HCEC 1CT (cell line): ENCODE data around the gene RPP25.

ENCODE experiments used
- DNase-seq: peaks from one replicate; pipeline ENCODE4 v3.0.0-alpha.2; 2017

Gene RPP25, protein sequence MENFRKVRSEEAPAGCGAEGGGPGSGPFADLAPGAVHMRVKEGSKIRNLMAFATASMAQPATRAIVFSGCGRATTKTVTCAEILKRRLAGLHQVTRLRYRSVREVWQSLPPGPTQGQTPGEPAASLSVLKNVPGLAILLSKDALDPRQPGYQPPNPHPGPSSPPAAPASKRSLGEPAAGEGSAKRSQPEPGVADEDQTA

DNA sequence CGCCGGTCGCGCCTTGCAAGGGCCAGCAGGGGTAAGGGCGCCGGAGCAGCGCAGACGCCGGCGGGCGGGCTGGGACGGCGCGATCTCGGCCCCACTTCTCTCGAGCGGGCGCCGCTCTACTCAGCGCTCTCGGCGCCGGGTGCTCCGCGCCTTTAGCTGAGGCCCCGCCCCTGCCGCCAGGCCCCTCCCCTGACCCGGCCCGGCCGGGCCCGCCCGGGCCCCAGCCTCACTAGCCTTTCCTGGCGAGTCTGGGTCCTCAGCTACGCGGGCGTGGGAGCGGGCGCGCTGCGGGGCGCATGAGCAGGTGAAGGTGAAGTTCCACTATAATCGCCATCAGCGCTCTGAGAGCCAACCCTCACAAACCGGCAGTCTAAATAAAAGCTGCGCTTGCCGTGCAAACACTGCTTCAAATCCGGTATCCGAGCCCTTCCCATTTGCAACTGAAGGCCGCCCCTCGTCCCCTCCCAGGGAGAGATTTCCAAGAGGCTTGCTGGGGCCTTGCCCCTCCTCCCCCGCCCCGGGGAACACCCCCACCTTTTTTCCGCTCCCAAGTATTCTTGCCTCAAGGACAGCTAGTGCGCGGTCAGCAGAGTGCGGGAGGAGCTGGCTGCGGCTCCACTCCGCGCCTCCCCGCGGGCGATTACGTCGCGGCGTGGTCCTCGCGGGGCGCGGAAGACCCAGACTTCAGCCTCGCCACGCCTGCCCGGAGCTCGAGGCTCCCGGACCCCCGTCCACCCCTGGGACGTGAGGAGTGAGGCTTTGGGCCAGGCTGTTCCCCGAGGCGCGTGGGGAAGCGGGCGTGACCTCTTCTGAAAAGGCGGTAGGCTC is at the start of gene RPP25:
TSS of gene RPP25 (minus strand) at position 125 of the 828 bp plus-strand sequence. CDS start 189 bp downstream, outside the sequence.
- DNase-seq: peak; percentile 67

DNA sequence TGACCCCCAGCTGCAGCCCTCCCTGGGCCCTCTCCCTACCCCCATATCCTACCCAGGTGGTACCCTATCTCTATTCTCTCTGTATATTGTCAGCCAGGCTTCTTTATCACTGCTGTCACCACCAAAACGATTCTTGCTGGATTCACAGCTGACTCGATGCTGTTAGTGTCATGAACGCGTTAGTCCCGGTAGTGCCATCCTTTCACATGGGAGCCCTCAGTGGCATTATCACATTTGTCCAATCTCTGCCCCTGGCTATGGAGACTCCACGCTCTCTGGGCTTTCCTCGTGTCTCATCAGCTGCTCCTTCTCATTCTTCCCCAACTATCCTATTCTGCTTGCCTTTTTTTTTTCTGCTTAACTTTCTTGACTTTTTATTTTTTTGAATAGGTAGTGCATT is 45.8 kb upstream of the RPP25 start:
- DNase-seq: no peak

DNA sequence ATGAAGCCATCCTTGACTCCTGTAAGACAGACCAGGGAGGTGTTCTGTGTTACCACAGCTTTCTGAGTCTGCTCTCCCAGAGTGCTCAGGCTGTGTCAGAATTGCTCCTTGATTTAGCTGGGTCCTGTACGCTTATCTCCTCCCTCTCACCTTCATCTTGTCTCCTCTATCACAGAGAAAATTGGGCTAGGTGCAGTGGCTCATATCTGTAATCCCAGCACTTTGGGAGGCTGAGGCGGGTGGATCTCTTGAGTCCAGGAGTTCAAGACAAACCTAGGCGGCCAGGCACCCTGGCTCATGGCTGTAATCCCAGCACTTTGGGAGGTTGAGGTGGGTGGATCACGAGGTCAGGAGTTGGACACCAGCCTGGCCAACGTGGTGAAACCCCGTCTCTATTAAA is 44.7 kb upstream of the RPP25 start:
- DNase-seq: no peak

DNA sequence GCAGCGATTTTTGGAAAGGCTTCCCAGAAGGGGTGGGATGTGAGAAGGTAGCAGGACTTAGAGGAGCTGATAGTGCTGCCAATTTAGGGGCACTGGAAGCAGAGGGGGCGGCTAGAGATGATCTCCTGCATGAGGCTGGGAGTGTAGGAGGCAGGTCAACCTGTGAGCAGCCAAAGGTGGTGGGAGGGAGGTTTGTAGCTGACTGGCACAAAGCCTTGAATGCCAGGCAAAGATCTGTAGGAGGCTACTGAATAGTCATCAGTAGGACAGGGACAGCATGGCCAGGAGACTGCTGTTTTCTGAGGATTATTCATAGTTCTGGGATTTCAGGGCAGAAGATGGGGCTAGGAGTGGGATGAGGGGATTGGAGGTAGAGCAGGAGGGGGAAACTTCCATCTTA is 41.0 kb upstream of the RPP25 start:
- no peak for DNase-seq

DNA sequence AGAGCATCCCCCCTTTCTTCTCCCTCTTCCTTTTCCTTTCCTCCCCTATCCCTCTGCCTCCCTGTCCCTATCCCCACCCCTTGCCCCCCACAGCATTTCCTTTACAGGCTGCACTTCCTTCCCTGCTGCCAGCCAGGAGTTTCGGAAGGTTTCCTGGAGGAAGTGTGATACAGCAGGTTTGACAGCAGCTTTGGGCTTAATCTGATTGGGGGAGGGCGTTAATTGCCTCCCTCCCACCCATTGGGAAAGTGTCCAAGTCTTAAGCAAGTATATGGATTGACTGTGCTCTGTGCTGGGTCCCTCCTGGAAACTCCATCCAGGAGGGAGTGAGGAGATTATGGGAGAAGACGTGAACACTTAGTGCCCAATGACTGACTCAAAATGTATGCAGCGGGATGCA is 40.6 kb upstream of the RPP25 start:
- DNase-seq: no peak

DNA sequence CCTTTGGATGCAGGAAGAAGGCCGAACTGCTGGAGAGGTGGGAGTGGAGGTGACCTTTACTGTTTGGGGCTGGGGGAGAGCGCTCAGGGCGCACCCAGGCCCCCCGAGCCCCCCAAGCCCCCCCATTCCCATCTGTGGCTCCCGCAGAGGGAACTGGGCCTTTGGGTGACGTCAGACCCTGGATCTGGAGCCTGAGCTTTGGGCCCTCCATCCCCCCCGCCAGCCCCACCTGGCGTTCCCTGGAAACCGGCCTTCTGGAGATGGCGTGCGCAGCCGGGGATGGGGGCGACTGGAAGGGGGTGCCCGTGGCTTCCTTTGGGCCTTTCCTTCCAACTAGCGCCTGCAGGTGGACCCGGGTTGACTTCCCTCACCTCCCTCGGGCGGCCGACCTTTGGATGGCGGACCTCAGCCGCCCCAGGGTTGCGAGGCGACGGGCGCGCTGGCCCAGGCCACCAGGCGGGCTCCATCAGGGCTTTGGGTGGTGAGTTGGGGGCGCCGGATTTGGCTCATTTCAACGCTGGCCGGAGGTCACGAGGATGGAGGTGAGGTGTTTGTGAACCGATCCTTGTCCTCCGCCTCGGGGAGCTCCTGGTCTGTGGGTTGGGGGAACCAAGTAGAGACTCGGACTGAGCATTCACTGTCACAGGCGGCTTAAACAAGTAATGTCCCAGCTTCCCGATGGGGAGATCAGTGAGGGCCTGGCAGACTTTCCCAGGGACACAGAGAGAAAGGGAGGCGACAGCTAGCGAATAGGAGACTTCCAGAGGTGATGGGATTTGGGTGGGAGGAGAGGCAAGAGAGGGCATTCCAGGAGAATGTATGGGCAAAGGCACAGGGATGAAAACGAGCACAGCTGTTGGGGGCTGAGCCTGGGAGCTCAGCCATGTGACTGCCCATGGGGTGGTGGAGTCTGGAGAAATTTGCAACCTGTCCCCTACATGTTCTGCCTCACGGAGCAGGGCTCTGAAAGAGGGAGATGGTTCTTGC is 39.5 kb upstream of the RPP25 start:
- no peak for DNase-seq

DNA sequence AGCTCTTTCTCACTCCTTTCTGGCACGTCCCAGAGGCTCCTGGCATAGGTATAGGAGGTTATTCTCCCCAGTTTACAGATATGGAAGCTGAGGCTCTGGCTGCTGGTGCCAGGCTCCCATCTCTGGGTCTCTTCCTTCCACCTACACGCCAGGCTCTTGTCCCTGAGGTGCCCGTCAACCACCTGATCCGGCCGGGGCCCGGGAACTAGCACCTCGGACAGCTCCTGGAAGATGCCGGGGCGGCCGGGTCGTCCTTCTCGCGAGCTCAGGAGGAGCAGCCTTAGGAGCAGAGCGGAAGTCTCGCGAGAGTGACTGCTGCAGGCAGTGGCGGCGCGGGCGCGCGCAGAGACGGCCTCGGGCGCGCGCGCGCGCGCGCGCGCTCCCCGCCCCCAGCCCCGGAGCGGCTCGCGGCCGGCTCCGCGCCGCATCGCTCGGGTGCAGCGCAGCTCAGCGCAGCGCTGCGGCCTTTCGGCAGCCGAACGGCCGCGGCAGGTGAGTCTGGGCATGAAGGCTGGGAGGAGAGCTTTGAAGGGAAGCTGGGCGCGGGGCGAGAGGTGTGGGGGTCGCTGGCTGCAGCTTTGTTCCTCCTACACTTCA is 38.7 kb upstream of the RPP25 start, which contains the start of gene SCAMP5:
TSS of gene SCAMP5 (plus strand) at position 382 of the 597 bp plus-strand sequence. CDS start 16,277 bp downstream, outside the sequence.
- DNase-seq: peak; percentile 14

DNA sequence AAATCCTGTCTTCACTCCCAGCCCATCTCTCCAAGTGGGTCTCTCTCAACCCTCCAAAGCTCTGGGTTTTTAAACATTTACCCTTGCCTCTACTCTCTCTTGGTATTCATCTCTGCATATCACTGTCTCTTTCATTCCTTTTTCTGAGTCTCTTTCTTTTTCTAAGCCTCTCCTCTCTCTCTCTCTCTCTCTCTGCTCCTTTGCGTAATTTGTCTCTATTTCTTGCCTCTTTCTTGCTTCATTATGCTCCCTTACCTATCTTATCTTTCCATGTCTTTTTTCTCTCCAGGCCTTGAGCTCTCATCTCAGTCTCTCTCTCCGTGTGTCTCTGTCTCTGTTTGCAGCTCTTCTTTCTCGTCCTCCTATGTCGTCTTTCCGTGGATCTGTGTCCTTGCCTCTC is 38.1 kb upstream of the RPP25 start:
- DNase-seq: no peak

DNA sequence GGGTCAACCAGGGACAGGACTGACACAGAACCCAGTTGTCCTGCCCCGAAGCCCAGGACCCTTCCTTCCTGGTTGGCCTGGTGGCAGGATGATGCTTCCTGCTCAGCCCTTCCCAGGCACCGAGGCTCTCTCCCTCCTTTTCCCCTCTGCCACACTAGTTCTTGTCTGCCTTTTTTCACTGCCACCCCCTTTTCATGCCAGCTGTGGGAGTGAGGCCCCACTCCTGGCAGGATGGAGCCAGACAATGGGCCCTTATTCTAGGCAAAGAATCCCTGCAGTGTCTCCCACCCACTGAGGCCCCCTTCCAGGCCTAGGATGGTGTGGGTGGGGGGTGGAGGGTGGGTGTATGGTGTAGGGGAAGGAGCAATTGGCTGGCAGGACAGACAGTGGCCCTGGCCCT is 37.7 kb upstream of the RPP25 start:
- DNase-seq: no peak

DNA sequence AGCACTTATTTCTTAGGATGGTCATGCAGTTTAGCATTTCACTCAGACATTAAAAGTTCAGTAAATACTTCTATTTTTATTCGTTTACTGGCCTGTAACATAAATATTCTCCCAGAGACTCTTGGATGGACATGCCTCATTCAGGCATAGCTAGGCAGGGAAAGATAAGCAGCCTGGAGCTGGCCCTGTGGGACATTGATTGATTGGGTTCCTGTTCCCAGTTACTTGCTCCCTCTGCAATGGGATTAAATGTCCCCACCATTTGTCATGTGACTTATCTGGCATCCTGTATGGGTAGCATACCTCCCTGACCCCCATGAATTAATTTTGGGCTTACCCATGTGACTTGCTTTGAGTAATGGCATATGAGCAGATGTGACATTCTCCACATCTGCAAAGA is 36.0 kb upstream of the RPP25 start:
- no peak for DNase-seq

DNA sequence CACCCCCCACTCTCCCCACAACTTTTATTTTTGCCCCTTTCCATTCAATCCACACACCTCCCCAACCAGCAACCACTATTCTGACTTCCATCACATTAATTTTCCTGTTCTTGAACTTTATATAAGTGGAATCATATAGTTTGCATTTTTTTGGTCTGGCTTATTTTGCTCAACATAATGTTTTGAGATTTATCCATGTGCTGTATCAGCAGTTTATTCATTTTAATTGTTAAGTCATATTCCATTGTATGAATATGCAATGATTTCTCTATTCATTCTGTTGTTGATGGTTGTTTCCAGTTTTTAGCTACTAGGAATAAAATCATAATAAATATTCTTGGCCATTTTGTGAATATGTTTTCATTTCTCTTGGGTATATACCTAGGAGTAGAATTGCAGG is 33.0 kb upstream of the RPP25 start:
- DNase-seq: no peak

DNA sequence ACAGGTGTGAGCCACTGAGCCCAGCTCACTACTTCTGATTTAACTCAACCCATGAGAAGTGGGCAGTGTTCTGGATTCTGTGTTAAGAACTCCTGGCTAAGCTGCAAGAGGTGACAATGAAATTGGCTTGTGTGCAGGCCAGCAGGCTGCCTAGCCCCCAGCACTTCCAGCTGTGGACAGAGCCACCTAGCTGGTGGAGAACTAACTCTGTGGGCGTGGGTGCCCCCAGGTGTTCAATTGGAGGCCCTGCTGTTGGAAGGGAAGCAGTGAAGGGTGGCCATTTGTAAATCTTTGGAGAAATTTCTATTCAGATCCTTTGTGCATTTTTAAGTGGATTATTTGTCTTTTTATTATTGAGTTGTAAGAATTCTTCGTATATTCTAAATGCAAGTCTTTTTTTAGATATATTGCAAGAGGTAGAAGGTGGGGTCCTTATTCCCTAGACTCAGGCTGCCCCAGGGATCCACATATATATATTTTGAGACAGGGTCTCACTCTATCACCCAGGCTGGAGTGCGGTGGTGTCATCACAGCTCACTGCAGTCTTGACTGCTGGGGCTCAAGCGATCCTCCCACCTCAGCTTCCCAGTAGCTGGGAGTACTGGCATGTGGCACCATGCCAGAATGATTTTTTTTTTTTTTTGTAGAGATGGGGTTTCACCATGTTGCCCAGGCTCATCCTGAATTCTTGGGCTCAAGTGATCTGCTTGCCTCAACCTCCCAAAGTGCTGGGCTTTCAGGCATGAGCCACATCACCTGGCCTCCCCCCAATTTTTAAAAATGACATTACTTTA is 31.6 kb upstream of the RPP25 start:
- DNase-seq: peak; percentile 35

DNA sequence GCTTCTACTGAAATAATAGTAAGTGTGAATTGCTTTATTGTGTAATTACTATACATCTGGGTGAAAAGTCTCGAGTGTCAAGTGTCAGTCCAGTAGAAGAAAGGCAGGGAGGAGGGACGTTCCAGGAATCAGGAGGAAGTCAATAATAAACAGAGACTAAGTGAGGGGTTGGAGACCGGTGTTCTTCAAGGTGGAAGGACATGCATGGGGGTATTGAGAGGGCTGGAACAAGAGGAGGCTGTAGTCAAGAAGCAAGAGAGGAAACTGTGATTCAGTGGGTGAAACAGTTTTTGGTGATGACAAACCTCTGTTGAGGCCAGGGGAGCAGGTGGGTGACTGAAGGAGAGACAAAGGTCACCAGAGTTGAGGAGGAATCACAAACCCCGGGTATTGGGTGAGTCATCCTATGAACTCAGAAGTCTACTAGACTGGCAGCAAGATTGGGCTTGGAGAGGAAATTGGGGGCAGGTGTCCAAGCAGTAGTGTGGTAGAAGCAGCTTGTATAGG is 27.2 kb upstream of the RPP25 start:
- peak; percentile 47 for DNase-seq

DNA sequence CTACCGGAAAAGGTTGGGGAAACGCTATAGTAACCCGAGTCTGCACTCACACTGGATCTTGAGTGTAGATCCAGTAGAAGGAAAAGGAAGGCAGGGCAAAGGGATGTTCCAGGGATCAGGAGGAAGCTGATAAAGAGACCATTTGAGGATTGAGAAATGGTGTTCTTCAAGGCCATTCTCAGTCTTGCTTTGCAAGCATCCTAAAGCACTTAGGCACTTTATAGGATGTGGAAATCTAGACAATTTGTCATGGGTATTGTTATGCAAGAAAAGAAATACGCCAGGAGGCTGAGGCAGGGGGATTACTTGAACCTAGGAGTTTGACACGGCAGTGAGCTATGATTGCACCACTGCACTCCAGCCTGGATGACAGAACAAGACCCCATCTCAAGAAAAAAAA is 25.6 kb upstream of the RPP25 start:
- DNase-seq: no peak

DNA sequence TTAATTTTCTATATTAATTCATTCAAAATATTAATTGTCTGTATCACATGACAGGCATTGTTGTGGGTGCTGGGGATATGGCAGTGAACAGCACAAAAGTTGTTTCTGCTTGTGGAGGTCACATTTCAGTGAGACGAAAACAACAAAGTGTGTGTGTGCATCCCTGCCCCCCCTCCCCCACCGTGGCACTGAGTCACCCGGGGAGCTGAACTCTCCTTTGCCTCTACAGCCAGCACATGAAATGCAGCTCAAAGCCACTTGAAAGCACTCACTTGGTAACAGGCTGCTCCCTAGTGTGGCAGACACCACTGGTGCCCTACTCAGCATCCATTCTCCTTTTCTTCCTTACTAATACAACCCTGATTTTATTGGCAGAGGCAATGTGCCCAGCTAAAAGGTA is 21.9 kb upstream of the RPP25 start:
- DNase-seq: peak; percentile 45

DNA sequence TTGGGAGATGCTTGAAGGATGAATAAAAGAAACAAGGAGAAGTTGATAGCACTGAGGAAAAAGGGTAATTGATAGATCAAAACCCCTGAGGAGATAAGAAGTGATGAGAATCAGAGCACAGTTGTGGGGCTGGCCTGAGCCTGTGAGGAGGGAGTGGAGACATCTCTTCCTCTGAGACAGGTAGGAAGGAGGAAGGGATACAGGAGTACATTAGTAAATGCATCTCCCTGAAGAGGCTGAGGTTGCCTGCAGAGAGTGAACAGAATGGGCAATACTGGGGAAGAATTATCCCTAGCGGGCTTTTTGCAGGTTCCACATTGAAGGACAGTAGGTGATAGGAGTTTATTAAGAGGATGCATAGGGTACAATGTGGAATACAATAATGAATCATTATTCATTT is 21.5 kb upstream of the RPP25 start:
- no peak for DNase-seq

DNA sequence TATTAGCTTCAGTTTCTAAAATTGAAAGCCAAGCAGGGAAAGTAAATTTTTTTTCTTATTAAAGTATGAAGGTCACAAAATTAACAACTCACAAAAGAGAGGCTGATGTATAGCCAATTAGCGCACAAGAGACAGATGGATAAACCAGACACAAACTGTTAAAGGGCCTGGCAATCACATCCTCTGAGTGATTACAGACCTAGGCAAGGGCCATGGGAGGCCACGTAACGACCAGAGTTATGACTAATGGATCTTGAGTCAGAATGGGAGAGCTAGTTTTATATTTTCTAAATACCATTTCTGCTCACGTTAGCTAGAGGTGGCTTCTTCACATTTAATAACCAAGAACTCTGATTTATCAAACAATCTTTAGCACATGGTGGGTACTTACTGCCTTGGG is 21.0 kb upstream of the RPP25 start:
- peak; percentile 30 for DNase-seq

DNA sequence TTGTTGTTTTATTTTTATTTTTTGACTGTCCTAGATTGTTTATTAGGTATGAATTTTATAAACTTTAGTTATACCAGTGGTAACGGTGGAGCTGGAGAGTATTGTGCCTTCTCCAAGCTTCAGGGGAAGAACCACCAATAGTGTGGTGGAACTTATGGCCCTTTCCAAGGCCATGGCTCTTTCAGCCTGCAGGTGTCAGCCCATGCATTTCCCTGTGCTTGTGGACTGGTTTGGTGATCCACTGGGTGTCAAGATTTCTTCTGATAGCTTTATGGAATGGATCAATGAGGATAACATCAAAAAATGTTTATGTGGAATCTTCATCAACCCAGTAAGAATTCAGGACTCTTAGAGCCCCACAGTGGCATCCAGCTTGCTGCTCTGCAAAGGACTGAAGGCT is 19.6 kb upstream of the RPP25 start:
- DNase-seq: no peak

DNA sequence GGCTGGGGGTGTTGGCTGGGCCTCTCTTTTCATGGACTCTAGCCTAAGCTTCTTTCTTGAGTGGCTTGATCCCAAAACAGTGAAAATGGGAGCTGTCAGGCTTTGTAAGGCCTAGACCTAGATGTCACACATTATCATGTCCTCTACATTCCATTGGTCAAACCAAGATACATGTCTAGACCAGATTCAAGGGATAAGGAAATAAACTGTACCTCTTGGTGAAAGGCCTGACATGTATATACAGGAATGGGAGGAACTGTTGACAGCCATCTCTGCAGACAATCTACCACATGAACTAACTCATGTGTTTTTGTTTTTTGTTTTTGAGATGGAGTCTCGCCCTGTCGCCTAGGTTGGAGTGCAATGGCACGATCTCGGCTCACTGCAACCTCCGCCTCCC is 11.1 kb upstream of the RPP25 start:
- DNase-seq: no peak

DNA sequence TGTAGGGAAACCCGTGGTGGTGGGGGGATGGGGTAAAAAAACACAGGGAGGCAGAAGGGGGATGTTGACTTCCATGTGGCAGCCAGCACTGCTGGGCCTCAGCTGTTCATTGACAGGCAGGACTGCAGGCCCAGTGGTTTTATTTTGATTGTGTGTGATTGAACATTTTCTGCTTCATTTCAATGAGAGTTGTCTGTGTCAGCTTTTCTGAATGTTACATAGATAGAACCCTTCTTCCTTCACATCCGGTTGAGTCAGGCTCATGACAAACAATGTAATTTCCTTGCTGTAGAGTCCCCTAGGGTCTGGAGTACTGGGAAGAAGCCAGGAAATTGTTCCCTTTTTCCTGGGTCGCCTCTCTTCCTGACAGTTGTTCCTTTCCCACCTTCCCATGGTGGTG is 8.2 kb upstream of the RPP25 start:
- DNase-seq: peak; percentile 45

DNA sequence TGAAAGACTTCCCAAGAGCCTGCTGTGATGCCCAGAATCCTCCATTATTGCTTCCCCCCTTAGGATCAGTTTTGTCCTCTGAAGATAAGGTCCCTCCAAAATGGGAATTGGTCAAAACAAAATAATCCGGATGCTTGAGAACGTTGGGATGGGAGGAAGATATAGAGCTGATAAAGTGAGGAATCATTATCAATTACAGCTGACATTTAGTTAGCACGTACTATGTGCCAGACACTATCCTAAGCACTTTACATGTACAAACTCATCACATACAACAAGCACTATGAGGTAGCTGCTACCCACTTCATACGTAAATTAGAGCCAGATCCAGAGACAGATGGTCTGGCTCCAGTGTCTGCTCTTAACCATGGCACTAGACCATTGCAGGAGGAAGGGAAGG is 6.6 kb upstream of the RPP25 start:
- DNase-seq: no peak

DNA sequence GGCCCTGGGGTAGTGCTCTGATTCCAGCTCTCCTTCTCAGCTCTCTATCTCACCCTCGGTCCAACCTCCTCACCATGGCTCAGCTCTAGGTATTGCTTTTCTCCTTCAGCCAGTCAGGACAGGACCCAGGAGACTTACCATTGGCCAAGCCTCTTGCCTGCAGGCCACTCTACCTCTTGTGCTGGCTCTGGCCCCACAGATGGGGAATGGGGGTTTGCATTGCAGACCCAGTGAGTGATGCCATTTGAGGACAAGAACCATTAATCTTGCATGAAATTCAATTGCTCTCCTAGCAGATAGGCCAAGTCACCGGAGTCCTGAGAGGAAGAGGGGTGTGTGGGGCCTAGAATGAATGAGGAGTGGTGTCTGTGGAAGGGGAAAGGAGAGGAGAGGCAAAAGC is 6.1 kb upstream of the RPP25 start:
- DNase-seq: no peak
